ENCODE results near the gene SOX21. TPM values are rescaled to one million over a fixed set of nuclear protein-coding genes. Genes with fewer than 3 reads are reported as not detected.

The SOX21 gene
- polyA plus RNA-seq, 1 donor (not counting 4 experiments of a cell fraction or from before 2014, with no cell fraction given) = not detected

DNA sequence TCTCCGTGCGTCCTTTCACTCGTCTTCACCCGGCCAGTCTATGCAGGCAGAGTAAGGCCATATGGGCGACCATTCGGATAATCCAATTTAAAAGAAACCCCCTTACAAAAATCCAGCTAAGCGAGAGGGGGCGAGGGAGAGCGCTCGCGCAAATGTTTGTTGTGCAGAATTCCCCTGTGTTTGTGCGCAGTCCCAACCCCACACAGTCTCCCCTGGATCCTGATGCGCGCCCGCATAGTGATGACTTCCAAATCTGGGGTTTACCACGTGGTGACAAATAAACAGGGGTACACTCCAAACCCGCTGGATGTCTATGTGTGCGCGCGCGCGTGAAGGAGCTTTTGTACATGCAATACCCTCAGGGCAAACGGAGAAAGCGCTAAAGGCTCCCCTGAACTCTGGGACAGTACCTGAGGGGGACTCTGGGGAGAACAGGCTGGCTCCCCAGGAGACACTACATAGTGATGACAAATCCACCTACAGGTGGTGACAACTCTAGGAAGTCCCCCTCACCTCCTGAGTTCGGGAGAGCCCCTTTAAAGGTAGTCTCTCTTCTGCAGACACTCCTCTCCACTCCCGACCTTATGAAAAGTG is 8.5 kb downstream of the SOX21 start:
- no peak for FAIRE-seq
- Histone ChIP-seq H3K79me2 (ENCODE audit: control insufficient read depth, insufficient read depth, low read length) (no peaks in the 10 kb centered on the region), H3K27ac (ENCODE audit: control insufficient read depth, insufficient read depth, low read length) (no peak overlapping the region), H3K9me1 (ENCODE audit: control insufficient read depth, extremely low read depth, insufficient read depth, low read length) (no peaks in the 10 kb centered on the region), H3K9me3 (ENCODE audit: control insufficient read depth, low read depth, low read length) (no peaks in the 10 kb centered on the region), H3K9ac (ENCODE audit: control insufficient read depth, extremely low read depth, insufficient read depth, low read length) (no peak overlapping the region), H4K20me1 (ENCODE audit: control insufficient read depth, extremely low read depth, insufficient read depth, low read length) (no peaks in the 10 kb centered on the region), H3K4me2 (ENCODE audit: control insufficient read depth, extremely low read depth, insufficient read depth, low read depth, low read length) (no peak overlapping the region), H3K4me1 (ENCODE audit: control insufficient read depth, extremely low read depth, insufficient read depth, low read length) (peaks cover 7% of the 10 kb centered on the region), H3K27me3 (ENCODE audit: control insufficient read depth, extremely low read depth, insufficient read depth, low read length) (peaks cover 58% of the 10 kb centered on the region), H3K4me3 (ENCODE audit: control insufficient read depth in 2 of 3, extremely low read depth in 1 of 3, insufficient read depth in 2 of 3, low read depth in 1 of 3, low read length in 3 of 3) (no peak overlapping the region), H2AFZ (ENCODE audit: control insufficient read depth, low read length) (no peak overlapping the region), H3K36me3 (ENCODE audit: control insufficient read depth in 2 of 2, extremely low read depth in 1 of 2, insufficient read depth in 2 of 2, low read length in 2 of 2) (no peaks in the 10 kb centered on the region)
- no peak for DNase-seq (ENCODE audit: low read depth, low spot score)
- TF ChIP-seq, protein P1, sequence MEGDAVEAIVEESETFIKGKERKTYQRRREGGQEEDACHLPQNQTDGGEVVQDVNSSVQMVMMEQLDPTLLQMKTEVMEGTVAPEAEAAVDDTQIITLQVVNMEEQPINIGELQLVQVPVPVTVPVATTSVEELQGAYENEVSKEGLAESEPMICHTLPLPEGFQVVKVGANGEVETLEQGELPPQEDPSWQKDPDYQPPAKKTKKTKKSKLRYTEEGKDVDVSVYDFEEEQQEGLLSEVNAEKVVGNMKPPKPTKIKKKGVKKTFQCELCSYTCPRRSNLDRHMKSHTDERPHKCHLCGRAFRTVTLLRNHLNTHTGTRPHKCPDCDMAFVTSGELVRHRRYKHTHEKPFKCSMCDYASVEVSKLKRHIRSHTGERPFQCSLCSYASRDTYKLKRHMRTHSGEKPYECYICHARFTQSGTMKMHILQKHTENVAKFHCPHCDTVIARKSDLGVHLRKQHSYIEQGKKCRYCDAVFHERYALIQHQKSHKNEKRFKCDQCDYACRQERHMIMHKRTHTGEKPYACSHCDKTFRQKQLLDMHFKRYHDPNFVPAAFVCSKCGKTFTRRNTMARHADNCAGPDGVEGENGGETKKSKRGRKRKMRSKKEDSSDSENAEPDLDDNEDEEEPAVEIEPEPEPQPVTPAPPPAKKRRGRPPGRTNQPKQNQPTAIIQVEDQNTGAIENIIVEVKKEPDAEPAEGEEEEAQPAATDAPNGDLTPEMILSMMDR (optimal IDR thresholded peaks at IDR 0.05 in 1 of 3, IDR thresholded peaks at IDR 0.05 in 1 of 3, conservative IDR thresholded peaks at IDR 0.05 in 1 of 3; ENCODE audit: extremely low read depth in 1 of 3, insufficient read depth in 2 of 3, low read length in 3 of 3) = no peak
- TF ChIP-seq EZH2 (IDR thresholded peaks at IDR 0.05; ENCODE audit: low read length) = no peak
- dilution Hi-C loops (cut with MboI; ENCODE audit: extremely low pct_ligation_motif_present, low sequenced_read_pairs) = no loop called here

DNA sequence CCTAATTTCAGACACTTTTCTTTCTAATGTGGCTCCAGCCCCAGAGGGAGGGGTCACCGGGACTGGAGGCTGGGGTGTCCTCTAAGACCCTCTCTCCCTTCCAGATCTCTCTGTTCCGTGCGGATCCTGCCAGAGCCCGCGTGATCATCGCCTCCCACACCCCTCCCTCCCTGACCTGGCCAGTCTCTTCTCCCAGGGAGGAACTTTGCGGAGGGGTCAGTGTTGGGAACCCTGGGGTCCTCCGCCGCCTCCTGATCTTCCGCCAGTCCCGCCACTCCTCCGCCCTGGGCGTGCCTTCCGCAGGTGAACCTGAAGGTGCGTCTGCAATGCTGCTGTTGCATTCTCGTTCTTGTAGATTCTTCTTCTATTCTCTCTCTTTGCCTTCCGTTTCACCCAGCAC is 9.1 kb downstream of the SOX21 start:
- no peak for FAIRE-seq
- Histone ChIP-seq H4K20me1 (ENCODE audit: control insufficient read depth, extremely low read depth, insufficient read depth, low read length) (no peaks in the 10 kb centered on the region), H3K9me3 (ENCODE audit: control insufficient read depth, low read depth, low read length) (no peaks in the 10 kb centered on the region), H3K27ac (ENCODE audit: control insufficient read depth, insufficient read depth, low read length) (no peak overlapping the region), H2AFZ (ENCODE audit: control insufficient read depth, low read length) (no peak overlapping the region), H3K79me2 (ENCODE audit: control insufficient read depth, insufficient read depth, low read length) (no peaks in the 10 kb centered on the region), H3K27me3 (ENCODE audit: control insufficient read depth, extremely low read depth, insufficient read depth, low read length) (peaks cover 55% of the 10 kb centered on the region), H3K4me3 (ENCODE audit: control insufficient read depth in 2 of 3, extremely low read depth in 1 of 3, insufficient read depth in 2 of 3, low read depth in 1 of 3, low read length in 3 of 3) (no peak overlapping the region), H3K4me2 (ENCODE audit: control insufficient read depth, extremely low read depth, insufficient read depth, low read depth, low read length) (no peak overlapping the region), H3K4me1 (ENCODE audit: control insufficient read depth, extremely low read depth, insufficient read depth, low read length) (peaks cover 5% of the 10 kb centered on the region), H3K36me3 (ENCODE audit: control insufficient read depth in 2 of 2, extremely low read depth in 1 of 2, insufficient read depth in 2 of 2, low read length in 2 of 2) (no peaks in the 10 kb centered on the region), H3K9me1 (ENCODE audit: control insufficient read depth, extremely low read depth, insufficient read depth, low read length) (no peaks in the 10 kb centered on the region), H3K9ac (ENCODE audit: control insufficient read depth, extremely low read depth, insufficient read depth, low read length) (no peak overlapping the region)
- no peak for DNase-seq (ENCODE audit: low read depth, low spot score)
- dilution Hi-C loops (cut with MboI; ENCODE audit: extremely low pct_ligation_motif_present, low sequenced_read_pairs) = no loop called here
- TF ChIP-seq EZH2 (IDR thresholded peaks at IDR 0.05; ENCODE audit: low read length) = peak; percentile 9
- TF ChIP-seq, protein P1 (optimal IDR thresholded peaks at IDR 0.05 in 1 of 3, IDR thresholded peaks at IDR 0.05 in 1 of 3, conservative IDR thresholded peaks at IDR 0.05 in 1 of 3; ENCODE audit: extremely low read depth in 1 of 3, insufficient read depth in 2 of 3, low read length in 3 of 3) = no peak
